H9 (cell line): ENCODE measurements around the gene HMGN4. TPM values are rescaled to one million over a fixed set of nuclear protein-coding genes. Genes with fewer than 3 reads are reported as not detected.

Experiments used
- DNase-seq: peaks from one replicate; pipeline ENCODE4 v3.0.0-alpha.2; 2017
- H2AFZ ChIP-seq: one replicate; pipeline ENCODE4 v1.6.1; 2013; ENCODE audit warnings: mild to moderate bottlenecking, low read length, control low read depth, moderate library complexity
- H2AK5ac ChIP-seq: 2 replicates; pipeline ENCODE4 v1.6.1; 2013; ENCODE audit warnings: low read length, control low read depth, mixed read lengths; ENCODE audit not compliant: insufficient read length
- H2BK120ac ChIP-seq: one replicate; pipeline ENCODE4 v1.6.1; 2013; ENCODE audit warnings: low read depth, mild to moderate bottlenecking, low read length, control low read depth, inconsistent platforms; ENCODE audit not compliant: poor library complexity, severe bottlenecking
- H2BK12ac ChIP-seq: 2 replicates; pipeline ENCODE4 v1.6.1; 2013; ENCODE audit warnings: low read length, control low read depth, mixed read lengths, low read depth; ENCODE audit not compliant: insufficient read length
- H2BK15ac ChIP-seq: 2 replicates; pipeline ENCODE4 v1.6.1; 2013; ENCODE audit warnings: low read depth, low read length, control low read depth
- H2BK20ac ChIP-seq: one replicate; pipeline ENCODE4 v1.6.1; 2013; ENCODE audit warnings: low read depth, mild to moderate bottlenecking, low read length, control low read depth, inconsistent platforms; ENCODE audit not compliant: poor library complexity, severe bottlenecking
- H2BK5ac ChIP-seq: 2 replicates; pipeline ENCODE4 v1.6.1; 2013; ENCODE audit warnings: low read length, control low read depth, mixed read lengths; ENCODE audit not compliant: insufficient read length
- H3K14ac ChIP-seq: 2 replicates; pipeline ENCODE4 v1.6.1; 2013; ENCODE audit warnings: low read length, control low read depth; ENCODE audit not compliant: insufficient read depth
- H3K18ac ChIP-seq: 2 replicates; pipeline ENCODE4 v1.6.1; 2013; ENCODE audit warnings: low read depth, mild to moderate bottlenecking, mixed read lengths, low read length, control low read depth; ENCODE audit not compliant: insufficient read length
- H3K23ac ChIP-seq: 2 replicates; pipeline ENCODE4 v1.6.1; 2013; ENCODE audit warnings: low read length, control low read depth, mixed read lengths, low read depth; ENCODE audit not compliant: insufficient read length
- H3K23me2 ChIP-seq: 2 replicates; pipeline ENCODE4 v1.6.1; 2013; ENCODE audit warnings: low read depth, mild to moderate bottlenecking, mixed read lengths, low read length, control low read depth; ENCODE audit not compliant: insufficient read length, poor library complexity, severe bottlenecking
- H3K27ac ChIP-seq: 2 replicates; pipeline ENCODE4 v1.5.1; 2013; ENCODE audit warnings: low read length, control low read depth, mixed read lengths, low read depth; ENCODE audit not compliant: insufficient read length
- H3K27me3 ChIP-seq: 2 replicates; pipeline ENCODE4 v1.6.1; 2013; ENCODE audit warnings: low read length, control low read depth, inconsistent platforms; ENCODE audit not compliant: insufficient read depth
- H3K4ac ChIP-seq: 2 replicates; pipeline ENCODE4 v1.6.1; 2013; ENCODE audit warnings: low read depth, mild to moderate bottlenecking, control low read depth, inconsistent platforms, low read length, moderate library complexity
- H3K4me1 ChIP-seq: 2 replicates; pipeline ENCODE4 v1.6.1; 2013; ENCODE audit warnings: low read length, control low read depth, inconsistent platforms; ENCODE audit not compliant: insufficient read depth
- H3K4me2 ChIP-seq: 2 replicates; pipeline ENCODE4 v1.6.1; 2013; ENCODE audit warnings: low read length, control low read depth, mixed read lengths; ENCODE audit not compliant: insufficient read length, insufficient read depth
- H3K56ac ChIP-seq: 2 replicates; pipeline ENCODE4 v1.6.1; 2013; ENCODE audit warnings: low read depth, mild to moderate bottlenecking, mixed read lengths, low read length, control low read depth; ENCODE audit not compliant: insufficient read length
- H3K79me1 ChIP-seq: 2 replicates; pipeline ENCODE4 v1.6.1; 2013; ENCODE audit warnings: low read depth, mild to moderate bottlenecking, moderate library complexity, low read length, control low read depth, inconsistent platforms; ENCODE audit not compliant: insufficient read depth, poor library complexity, severe bottlenecking
- H3K79me2 ChIP-seq: 2 replicates; pipeline ENCODE4 v1.6.1; 2013; ENCODE audit warnings: low read length, control low read depth, inconsistent platforms; ENCODE audit not compliant: insufficient read depth
- H3K9ac ChIP-seq: 2 replicates; pipeline ENCODE4 v1.6.1; 2013; ENCODE audit warnings: low read length, control low read depth, mixed read lengths; ENCODE audit not compliant: insufficient read length; ENCODE audit errors: extremely low read depth
- H3K9me3 ChIP-seq: one replicate; pipeline ENCODE4 v1.6.1; 2013; ENCODE audit warnings: low read depth, low read length, inconsistent platforms; ENCODE audit not compliant: control insufficient read depth
- H3T11ph ChIP-seq: one replicate; pipeline ENCODE4 v1.6.1; 2013; ENCODE audit warnings: mild to moderate bottlenecking, low read length, control low read depth, inconsistent platforms
- H4K20me1 ChIP-seq: one replicate; pipeline ENCODE4 v1.6.1; 2013; ENCODE audit not compliant: control insufficient read depth, insufficient read length, insufficient read depth
- H4K5ac ChIP-seq: 2 replicates; pipeline ENCODE4 v1.6.1; 2013; ENCODE audit warnings: low read depth, mild to moderate bottlenecking, mixed read lengths, low read length, control low read depth; ENCODE audit not compliant: insufficient read length
- H4K8ac ChIP-seq: replicated peaks from 2 replicates; pipeline ENCODE4 v1.6.1; 2013; ENCODE audit warnings: low read length, control low read depth, mixed read lengths, low read depth; ENCODE audit not compliant: insufficient read length
- H4K91ac ChIP-seq: 2 replicates; pipeline ENCODE4 v1.6.1; 2013; ENCODE audit warnings: low read depth, mild to moderate bottlenecking, moderate library complexity, mixed read lengths, low read length, control low read depth; ENCODE audit not compliant: insufficient read length
- H3K27ac Mint-ChIP-seq, 3 experiments: 2 replicates in 2 of 3; 3 replicates in 1 of 3; pipeline ENCODE4 v1.8.0; 2020 to 2021; ENCODE audit warnings: mixed read lengths in 3 of 3, mild to moderate bottlenecking in 1 of 3, moderate library complexity in 1 of 3
- H3K27me3 Mint-ChIP-seq: 2 replicates; pipeline ENCODE4 v1.8.0; 2021; ENCODE audit warnings: low read depth, mild to moderate bottlenecking, moderate library complexity, mixed read lengths
- H3K36me3 Mint-ChIP-seq, 3 experiments: 2 replicates in 2 of 3; 3 replicates in 1 of 3; pipeline ENCODE4 v1.8.0; 2020 to 2021; ENCODE audit warnings: low read depth in 3 of 3, mixed read lengths in 3 of 3; ENCODE audit not compliant: insufficient read depth in 1 of 3
- H3K4me1 Mint-ChIP-seq, 2 experiments: 2 replicates each; pipeline ENCODE4 v1.8.0; 2020; ENCODE audit warnings: mixed read lengths in 2 of 2
- H3K4me3 Mint-ChIP-seq, 2 experiments: 2 replicates in 1 of 2; 3 replicates in 1 of 2; pipeline ENCODE4 v1.8.0; 2020 to 2021; ENCODE audit warnings: mild to moderate bottlenecking in 2 of 2, mixed read lengths in 2 of 2, moderate library complexity in 1 of 2
- H3K9me3 Mint-ChIP-seq, 2 experiments: 2 replicates in 1 of 2; 3 replicates in 1 of 2; pipeline ENCODE4 v1.8.0; 2020; ENCODE audit warnings: mild to moderate bottlenecking in 2 of 2, mixed read lengths in 2 of 2, moderate library complexity in 1 of 2
- WGBS: extraction: QIAGEN DNeasy Blood & Tissue Kit; methylation state at CpG from one replicate; pipeline ENCODE4 v1.1.7; 2013; ENCODE audit warnings: missing lambda C conversion rate, low lambda C conversion rate, mixed read lengths; ENCODE audit not compliant: insufficient read length; ENCODE audit errors: extremely low coverage; 5-methylcytosine and 5-hydroxymethylcytosine counted together
- total RNA-seq: library from RNA; stranded (reverse); gene quantifications from 2 replicates; pipeline ENCODE4 v1.2.1, GENCODE V29; 2021
- TF ChIP-seq, protein P1 (sequence below): fragments of 200-600 bp; sonication (generic); conservative IDR thresholded peaks from 3 replicates; pipeline ENCODE4 v1.8.0; 2021; ENCODE audit warnings: antibody characterized with exemption, mild to moderate bottlenecking

Gene HMGN4
- total RNA-seq, 1 experiment from 2014 or later: 50.4 TPM

DNA sequence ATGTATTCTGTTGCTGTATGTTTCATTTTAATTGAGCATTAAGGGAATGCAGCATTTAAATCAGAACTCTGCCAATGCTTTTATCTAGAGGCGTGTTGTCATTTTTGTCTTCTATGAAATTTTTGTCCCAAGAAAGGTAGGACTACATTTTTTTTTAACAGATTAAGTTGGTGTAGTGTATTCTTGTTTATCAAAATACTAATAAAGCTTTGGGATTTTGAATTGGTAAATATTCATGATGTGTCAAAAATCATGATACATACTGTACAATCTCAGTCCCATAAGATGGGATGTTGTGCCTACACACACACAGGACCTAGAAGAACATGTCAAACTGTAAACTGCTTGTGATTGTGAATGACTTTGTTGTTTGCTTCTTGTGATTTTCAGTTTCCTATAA is 11.2 kb upstream of the HMGN4 start:
- no peak overlapping the region for H3K27ac Mint-ChIP-seq
- no peak overlapping the region for H2BK15ac ChIP-seq
- no peak overlapping the region for H4K8ac ChIP-seq
- H3K14ac ChIP-seq: no peak overlapping the region
- H3K4me3 Mint-ChIP-seq: no peak overlapping the region
- no peak overlapping the region for H4K5ac ChIP-seq
- no peak overlapping the region for H4K91ac ChIP-seq
- H3K23ac ChIP-seq: no peak overlapping the region
- H3K4me2 ChIP-seq: no peak overlapping the region
- H3K9me3 ChIP-seq: no peaks in the 10 kb centered on the region
- H4K20me1 ChIP-seq: no peaks in the 10 kb centered on the region
- no peak overlapping the region for H2BK12ac ChIP-seq
- no peak overlapping the region for H2AK5ac ChIP-seq
- H3K9me3 Mint-ChIP-seq: no peaks in the 10 kb centered on the region
- no peaks in the 10 kb centered on the region for H3K36me3 Mint-ChIP-seq
- no peaks in the 10 kb centered on the region for H3K27me3 ChIP-seq
- H3K79me1 ChIP-seq: no peaks in the 10 kb centered on the region
- no peaks in the 10 kb centered on the region for H3K79me2 ChIP-seq
- TF ChIP-seq, protein P1, sequence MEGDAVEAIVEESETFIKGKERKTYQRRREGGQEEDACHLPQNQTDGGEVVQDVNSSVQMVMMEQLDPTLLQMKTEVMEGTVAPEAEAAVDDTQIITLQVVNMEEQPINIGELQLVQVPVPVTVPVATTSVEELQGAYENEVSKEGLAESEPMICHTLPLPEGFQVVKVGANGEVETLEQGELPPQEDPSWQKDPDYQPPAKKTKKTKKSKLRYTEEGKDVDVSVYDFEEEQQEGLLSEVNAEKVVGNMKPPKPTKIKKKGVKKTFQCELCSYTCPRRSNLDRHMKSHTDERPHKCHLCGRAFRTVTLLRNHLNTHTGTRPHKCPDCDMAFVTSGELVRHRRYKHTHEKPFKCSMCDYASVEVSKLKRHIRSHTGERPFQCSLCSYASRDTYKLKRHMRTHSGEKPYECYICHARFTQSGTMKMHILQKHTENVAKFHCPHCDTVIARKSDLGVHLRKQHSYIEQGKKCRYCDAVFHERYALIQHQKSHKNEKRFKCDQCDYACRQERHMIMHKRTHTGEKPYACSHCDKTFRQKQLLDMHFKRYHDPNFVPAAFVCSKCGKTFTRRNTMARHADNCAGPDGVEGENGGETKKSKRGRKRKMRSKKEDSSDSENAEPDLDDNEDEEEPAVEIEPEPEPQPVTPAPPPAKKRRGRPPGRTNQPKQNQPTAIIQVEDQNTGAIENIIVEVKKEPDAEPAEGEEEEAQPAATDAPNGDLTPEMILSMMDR: no peak
- H3K4ac ChIP-seq: no peak overlapping the region
- no peak overlapping the region for H3K56ac ChIP-seq
- H2BK20ac ChIP-seq: no peak overlapping the region
- H3K27ac ChIP-seq: no peak overlapping the region
- H3K27me3 Mint-ChIP-seq: no peaks in the 10 kb centered on the region
- peaks cover 42 to 46% of the 10 kb centered on the region in 2 experiments for H3K4me1 Mint-ChIP-seq
- no peak overlapping the region for H2BK120ac ChIP-seq
- WGBS: no CpG with 5 or more reads among the region's 1 CpG
- no peaks in the 10 kb centered on the region for H3K23me2 ChIP-seq
- H3T11ph ChIP-seq: no peak overlapping the region
- no peak overlapping the region for H2AFZ ChIP-seq
- H3K9ac ChIP-seq: no peak overlapping the region
- DNase-seq: no peak
- no peak overlapping the region for H2BK5ac ChIP-seq
- no peak overlapping the region for H3K18ac ChIP-seq
- H3K4me1 ChIP-seq: peaks cover 4% of the 10 kb centered on the region; the same call in 1 of the 2 replicates
